Activated CD4-positive, alpha-beta T cell treated with anti-CD3 and anti-CD28 coated beads, Interleukin-2, Interleukin-6, amounts not matched to agents 100 ng/mL and 50 ng/mL, durations not matched to agents 16 hours and 8 hours (primary cell): ENCODE measurements around the gene CLDND1.
"Not testable (repeated sequence)": the region's sequence is repeated elsewhere in the genome, so short reads cannot be mapped to it uniquely, and the experiment has no call there.

Experiments
- DNase-seq: peaks from one replicate; pipeline ENCODE4 v3.0.0-alpha.2; 2020

Gene CLDND1

DNA sequence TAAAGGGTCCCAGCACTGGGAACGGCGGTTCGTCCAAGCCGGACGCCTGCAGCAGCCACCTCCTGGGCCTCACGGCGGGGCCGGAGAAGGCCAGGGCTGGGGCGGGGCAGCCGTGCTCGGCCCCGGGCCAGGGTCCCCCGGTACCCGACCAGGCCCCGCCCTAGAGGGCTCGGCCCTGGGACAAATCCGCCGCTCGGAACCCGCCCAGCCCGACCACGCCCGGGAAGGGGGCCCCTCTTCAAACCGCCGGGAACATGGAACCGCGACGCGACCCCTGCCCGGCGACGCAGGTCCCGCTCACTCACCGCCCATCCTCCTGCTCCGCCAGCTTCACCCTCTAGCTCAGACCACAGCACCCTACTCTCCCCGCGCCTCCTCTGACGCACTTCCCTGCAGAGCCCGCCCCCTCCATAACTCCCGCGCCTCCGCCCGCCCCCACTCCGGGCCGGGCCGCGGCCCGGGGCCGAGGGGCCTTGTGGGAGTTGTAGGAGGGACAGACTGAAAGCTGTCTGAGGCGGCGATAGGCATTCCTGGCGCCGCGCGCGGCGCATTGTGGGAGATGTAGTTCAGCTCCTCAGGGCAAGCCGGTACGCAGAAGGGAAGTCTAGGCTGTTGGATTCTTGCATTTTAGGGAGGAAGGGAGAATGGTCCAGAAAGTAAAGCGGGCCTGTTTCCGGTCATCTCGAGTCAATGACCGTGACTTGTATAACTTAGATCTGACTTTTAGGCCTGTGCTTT lies at the start of gene CLDND1:
TSS of gene CLDND1 (minus strand) at position 359 of the 738 bp plus-strand sequence. CDS start 1,478 bp downstream, outside the sequence.
- DNase-seq, result peak; percentile 98

DNA sequence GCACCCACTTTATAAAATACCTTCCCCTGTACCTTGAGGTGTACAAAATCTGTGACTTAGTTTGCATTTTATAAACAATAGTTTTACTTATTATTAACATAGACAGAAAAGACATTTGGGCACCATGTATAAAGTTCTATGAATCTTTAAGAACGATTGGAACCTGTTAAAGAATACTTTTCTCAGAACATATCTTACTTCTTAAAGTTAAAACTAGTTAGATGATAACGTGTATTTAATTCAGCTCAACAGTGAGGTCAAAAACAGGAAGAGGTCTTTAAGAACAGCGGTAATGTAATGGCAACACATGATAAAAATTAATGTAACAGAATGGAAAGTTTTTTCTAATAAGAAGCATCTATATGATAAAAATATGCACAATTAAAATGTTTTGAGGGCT lies 45.7 kb upstream of the CLDND1 start:
- DNase-seq, result no peak

DNA sequence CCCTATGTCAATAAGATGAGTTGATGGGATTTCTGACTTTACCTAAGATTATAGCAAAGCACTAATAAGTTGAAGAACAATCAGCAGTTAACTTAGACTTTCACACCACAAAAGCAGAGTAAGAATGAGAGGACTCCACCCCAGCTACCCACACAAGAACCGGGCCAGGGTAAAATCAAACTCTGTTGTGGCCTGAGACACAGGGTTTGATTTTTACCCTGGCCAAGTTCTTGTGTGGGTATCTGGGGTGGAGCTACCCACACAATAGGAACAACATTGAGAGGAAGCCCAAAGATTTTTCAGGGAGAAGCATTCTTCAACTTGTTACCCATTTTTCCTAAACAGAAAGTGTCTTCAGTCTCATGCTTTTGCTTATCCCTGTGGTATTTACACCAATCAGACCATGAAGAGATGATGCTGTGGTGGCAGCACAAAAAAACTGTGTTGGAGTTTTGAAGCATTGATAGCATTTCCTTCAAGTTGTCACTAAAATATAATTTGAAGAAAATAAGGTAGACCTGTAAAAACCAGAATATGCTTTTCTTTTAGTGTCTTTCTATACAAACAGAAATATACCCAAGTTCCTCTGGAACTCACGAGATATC lies 45.1 kb upstream of the CLDND1 start:
- DNase-seq, result peak; percentile 80

DNA sequence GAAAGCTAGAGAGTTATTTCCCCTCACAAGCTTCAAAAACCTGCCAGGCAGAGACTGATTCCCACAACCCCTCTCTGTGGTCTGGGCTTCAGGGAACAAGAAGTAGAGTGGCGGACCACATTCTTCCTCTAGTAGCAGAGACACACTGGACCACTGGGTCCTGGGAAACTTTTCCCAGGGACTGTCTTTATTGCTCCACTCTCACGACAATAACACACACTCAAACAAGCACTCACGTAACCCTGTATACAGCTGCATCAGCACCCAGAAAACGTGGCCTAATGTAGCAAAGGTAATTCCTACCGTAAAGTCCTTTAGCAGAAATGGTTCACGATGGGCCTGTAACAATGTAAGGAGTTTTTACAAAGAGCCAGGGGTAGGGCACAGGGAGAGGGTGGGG lies 43.1 kb upstream of the CLDND1 start:
- no peak for DNase-seq

DNA sequence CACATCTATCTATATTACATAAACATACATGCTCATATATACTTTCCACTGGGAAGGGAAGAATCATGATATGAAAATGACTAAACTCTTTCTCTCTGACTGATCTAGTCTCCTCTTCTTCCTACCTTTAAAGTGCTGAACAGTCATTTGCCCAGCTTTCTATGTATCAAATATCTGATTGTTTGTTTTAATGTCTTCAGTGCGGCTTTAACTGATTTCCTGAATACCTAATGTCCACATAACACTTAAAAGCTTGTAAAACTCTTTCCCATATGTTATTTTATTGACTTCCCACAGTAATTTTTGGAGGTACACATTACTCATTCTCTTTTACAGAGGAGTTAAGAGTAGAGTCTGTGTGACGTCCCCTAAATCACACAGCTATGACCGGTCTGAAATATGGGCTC lies 42.5 kb upstream of the CLDND1 start:
- peak; percentile 69 for DNase-seq

DNA sequence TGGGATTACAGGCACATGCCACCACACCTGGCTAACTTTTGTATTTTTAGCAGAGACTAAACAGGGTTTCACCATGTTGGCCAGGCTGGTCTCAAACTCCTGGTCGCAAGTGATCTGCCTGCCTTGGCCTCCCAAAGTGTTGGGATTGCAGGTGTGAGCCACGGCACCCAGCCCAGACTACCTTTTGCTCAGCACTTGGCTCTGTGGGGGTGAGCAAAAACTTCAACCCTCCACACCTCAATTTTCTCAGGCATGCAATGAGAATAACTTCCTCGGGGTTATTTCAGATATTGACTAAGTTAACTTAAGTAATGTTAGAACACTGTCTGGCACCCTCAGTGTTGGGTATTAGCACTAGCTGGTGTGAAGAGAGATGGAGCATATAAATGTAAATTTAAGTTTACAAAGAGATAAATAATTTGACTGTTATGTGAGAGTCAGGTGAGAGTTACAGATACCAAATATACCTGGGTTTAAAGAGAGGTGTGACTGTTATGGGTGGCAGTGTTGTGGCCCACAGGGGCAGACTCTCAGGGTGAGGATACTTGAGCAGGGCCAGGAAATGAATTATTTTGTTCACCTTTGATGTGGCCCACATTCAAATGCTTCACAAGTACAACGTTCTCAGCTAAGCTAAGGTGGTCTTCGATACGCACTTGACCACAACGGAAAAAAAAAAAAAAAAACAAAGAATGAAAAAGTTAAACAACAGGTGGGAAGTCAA lies 41.7 kb upstream of the CLDND1 start:
- DNase-seq, result no peak

DNA sequence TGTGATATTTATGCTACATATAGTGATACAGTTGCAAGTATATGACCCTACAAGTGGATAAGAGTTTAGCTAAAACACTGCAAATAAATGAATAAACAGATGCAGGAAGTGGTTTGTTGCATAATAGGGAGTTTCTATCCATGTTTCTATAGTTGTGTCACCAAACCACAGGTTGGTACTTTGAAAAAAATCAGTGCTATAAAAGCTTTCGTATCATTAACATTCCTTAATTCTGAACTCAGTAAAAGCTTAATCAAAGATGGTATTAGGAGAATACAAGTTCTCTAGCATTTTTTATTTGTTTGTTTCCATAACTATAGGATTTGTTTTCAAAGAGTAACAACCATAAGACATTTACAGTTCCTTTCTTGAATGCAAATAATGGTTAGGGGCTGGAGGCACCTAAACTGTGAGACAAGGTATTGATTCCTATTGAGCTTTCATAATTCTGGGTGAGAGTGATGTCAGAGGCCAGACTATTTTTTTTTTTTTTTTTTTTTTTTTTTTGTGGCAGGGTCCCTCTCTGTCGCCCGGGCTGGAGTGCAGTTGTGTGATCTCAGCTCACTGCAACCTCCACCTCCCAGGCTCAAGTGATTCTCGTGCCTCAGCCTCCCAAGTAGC lies 41.1 kb upstream of the CLDND1 start:
- peak; percentile 76 for DNase-seq

DNA sequence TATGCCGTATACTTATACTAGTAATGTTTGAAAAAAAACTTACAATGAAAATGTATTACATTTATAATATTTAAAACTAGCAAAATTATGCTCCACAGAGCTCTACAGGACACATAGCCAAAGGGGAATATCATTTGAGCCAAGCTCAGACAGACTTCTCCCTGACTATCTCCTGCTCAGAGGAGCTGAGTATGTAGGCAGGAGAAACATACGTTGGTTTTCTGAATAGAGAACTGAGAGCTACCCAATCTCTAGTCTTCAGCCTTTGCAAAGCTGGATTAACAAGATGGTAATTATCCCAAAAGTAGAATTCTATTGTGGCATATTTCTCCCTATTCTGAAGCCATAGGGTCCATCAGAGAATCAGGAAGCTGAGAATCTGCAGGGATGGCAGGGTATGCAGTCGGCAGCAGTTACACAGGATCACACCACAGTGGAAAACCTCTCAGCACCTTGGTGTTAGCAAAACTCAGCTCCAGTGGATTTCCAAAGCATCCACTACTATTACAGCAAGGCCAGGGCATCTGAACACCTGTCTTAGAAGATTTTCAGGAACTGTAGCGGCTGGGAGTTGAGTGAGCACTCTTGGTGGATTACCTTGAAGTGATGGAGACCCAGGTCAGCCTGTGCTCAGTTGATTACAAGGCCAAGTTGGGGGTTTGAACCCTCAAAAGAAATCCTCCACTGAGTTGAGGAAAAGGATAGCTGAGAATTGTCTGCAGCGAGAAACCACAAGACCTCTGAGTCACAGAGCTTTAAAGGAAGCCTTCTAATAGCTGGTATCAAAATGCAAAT lies 39.2 kb upstream of the CLDND1 start:
- peak; percentile 69 for DNase-seq

DNA sequence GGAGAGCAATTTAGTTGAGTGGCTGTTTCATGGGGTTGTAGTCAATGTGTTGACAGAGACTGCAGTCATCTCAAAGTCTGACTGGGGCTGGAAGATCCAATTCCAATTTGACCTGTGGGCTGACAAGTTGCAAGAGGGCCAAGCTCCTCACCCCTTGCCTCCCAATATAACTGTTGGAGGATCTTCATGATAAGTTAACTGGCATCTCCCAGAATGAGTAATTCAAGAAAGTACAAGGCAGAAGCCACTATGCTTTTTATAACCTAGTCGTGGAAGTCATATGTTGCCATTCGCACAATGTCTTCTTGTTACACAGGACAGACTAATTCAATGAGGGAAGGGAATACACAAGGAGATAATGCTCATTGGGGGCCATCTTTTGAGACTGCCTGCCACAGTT lies 38.2 kb upstream of the CLDND1 start:
- peak; percentile 74 for DNase-seq

DNA sequence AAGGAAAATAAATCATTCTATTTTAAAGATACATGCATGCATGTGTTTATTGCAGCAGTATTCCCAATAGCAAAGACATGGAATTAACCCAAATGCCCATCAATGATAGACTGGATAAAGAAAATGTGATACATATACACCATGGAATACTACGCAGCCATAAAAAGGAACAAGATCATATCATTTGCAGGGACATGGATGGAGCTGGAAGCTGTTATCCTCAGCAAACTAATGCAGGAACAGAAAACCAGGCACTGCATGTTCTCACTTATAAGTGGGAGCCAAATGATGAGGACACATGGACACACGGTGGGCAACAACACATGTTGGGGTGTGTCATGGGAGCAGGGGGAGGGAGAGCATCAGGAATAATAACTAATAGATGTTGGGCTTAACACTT lies 37.1 kb upstream of the CLDND1 start:
- not testable (repeated sequence) for DNase-seq

DNA sequence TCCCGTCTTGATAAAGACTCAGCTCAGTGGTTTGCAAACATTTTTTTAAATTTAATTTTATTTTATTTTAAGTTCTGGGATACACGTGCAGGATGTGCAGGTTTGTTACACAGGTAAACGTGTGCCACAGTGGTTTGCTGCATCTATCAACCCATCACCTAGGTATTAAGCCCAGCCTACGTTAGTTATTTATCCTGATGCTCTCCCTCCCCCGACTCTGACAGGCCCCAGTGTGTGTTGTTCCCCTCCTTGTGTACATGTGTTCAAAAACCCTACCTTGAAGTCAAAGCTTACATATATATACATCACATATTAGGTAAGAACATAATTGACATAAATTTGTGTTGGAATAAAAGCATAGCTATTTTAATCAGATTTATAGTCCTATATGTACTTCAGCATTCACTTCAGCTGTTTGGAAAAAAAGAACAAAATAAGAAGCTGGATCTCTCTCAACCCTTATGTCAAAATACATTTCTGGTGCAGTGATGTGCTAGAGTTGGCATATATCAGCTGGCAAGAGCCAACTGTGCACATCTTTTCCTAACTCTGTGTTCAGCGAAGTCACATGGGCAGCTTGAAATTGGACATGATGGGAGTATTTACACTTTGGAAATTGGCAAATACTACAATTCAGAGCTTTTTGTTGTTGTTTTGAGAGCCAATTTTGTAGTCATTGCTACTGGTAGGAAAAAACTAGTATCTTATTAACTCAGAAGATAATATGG lies 35.6 kb upstream of the CLDND1 start:
- no peak for DNase-seq

DNA sequence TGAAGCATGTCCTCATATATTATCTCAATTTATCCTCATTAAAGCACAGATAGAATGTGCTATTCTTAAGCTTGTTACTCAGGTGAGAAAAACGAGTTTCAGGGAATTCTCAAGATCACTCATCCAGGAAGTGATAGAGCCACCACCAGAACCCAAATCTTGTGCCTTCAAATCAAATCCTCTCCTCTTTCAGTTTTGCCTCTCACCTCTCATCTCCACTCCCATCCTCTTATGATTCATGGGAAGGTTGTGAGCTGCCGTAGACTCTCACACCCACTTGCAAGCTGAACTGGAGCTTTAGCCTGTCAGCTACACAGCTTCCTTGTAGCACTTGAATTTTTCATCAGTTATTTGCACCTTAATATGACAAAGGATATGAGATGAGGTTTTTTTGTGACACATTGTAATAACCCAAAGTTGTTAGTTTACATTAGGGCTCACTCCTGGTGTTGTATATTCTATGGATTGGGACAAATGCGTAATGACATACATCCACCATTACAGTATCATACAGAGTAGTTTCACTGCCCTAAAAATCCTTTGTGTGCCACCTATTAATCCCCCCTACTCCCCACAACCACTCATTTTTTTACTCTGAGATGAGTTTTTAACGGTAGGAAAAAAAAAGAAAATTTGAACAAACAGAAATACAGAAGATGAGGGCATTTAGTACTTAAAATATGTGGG lies 34.8 kb upstream of the CLDND1 start:
- peak; percentile 92 for DNase-seq

DNA sequence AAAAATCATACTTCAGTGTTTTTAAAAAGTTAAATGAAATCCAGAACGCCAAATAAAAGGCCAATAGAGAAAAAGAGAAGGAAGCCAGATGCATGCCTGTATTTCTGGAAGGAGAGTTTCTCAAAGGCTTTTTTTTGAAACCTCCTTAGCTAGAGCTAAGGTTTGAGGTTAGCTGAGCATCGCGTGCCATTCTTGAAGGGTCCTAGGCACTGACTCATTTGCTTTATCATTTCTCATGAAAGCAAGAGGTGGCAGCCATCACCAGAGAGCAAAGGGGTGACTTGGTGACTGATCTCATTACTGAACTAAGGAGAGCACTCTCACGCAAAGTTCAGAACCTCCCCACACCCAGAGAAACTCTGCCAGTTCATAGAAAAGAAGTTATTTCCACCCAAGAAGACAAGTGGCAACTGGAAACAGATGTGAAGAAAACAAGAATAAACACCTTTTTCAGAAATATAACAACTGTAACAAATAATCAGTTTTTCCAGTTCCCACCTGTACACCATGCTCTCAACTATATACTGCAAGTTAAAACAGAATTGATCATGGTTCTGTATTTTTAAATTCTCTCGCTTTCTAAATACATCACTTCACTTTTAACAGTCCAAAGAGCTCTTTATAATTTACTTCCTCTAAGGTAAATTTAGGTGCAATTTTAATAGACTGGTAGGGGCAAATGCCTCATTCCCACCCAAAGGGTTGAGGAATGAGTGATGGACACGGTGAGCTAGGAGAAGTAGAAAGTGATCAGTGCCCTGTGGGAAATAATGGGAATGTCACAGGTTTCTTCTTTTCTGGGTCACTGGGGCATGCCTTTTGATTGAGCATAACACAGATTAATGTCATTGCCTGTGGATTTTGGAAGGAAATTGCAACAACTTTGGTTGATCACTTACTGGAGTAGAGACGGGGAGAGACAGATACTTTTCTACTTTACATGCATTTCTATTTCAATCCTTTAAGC lies 33.7 kb upstream of the CLDND1 start:
- peak; percentile 96 for DNase-seq

DNA sequence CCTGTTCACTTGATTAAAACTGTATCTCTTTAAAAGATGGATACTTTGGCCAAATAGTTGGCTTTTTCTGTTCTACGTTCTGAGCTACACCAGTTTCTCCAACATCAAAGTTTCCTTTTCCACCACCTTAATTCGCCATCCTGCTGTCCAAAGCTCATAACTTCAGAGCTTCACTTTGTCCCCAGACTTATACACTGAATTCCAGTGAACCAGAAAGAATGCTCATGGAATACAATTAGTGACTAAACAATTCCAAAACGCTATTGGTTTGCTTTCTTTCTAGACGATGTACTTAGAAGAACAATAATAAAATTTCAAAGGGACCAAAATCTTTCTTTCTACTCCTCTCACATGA lies 32.3 kb upstream of the CLDND1 start:
- DNase-seq, result no peak

DNA sequence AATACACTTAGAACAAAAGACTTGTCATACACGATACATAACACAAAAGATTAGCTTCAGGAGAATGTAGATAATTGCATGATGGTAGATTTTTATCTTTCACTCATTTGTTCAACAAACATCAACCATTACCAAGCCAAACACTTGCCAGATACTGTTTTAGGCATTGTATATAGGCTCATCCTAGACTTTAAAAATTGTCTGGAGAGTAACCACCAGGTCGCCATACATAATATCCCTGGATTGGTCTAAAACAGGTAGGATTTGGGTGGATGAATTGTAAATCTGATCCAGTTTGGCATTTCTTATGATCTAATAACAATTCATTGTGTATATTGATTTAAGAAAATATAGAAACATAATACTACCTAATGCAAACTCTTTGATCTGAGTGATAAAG lies 31.9 kb upstream of the CLDND1 start:
- no peak for DNase-seq

DNA sequence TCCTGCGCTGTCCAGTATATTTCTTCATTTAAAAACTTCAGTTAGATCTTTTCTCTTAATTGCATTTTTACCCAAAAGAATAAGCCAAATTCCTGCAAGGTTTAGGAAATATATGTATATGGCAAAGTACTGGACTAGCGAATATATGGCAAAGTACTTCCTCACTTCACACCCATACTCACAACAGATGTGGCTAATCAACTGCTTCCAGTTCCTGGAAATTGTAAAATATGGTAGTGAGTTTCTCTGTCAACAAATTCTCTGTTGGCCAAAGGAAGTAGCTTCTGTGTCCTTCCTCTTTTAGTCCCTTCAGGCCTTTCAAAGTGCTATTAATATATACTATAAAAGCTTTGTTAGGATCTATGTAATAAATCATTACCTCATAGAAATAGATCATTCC lies 31.1 kb upstream of the CLDND1 start:
- peak; percentile 64 for DNase-seq

DNA sequence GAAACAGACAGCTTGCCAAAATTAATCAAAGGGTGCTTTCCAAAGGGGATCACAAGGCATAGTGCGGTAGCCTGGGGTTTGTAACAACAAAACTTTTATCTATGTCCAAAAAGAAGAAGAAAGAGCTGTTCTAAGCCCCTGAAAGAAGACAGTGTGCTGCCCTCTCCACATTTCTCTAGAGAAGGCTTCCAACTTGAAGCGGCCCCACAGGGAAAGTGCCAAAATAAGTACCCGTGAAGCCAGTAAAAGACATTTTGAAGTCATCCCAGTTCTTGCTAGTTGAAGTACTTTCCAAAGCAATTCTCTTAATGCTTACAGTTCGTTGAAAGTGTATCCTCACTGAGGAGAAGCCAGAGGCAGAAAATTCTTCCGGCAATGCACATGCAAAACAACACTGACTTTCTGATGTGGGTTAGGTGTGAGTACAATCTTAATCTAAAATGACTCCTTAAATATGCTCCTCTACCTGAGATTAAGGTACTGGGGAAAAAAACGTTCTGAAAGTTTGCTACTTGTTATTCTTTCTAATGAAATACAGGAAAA lies 30.4 kb upstream of the CLDND1 start:
- DNase-seq, result peak; percentile 60

DNA sequence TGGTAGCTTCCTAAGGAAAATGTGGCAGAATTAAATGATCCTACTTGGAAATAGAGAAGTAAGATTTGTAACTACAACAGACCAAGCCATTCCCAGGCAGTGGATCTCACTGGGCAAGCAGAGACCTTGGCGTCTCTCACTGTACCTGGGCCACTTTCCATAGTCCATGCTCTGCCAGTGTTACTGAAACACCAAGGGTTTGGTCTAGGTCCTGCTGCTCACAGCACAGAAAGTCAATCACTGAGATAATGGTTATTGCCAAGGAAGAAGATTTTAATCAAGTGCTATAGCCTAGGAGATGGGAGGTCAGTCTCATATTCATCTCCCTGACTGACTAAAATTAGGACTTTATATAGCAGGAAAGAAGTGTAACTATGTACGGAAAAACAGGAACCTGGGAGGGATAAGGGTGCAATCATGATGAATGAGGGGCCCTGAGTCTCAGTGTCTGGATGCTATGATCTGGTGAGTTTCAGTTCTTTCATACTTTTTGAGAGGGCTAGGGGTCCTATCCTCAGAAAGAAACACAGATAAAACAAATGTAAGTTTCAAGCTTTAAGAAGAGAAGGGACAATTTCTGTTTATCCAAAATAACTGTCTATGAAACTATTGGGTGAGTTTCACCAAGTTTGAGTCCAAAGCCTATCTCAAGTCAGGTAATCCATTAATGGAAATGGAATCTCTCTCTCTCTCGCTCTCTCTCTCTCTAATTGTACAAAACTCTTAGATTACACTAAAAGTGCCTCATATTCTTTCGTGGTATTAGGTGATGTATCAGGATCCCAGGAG lies 29.7 kb upstream of the CLDND1 start:
- no peak for DNase-seq

DNA sequence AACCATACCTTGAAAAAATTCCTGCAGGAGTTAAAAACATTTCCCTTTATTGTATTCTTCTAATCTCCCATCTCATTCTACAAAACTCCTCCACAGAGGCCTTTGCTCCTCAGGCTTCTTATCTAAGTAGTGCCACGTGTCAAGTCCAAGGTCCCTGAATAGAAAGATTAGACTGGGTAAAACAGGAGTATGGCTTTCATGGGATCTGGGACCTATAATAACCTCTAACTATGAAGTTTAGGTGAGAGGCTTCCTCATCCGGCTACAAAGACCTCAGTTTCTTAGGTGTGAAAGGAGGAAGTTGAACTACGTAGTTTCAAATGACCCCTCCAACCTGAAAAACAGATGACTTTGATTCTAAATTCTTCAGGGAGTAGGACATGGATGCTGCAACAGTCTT lies 29.1 kb upstream of the CLDND1 start:
- DNase-seq, result no peak
